ENCODE measurements around the gene MCOLN2.

The MCOLN2 gene

GRCh38 chr1:84916897-84917296 is 80.0 kb downstream of the MCOLN2 start (continued):
- TF ChIP-seq, protein P1, sequence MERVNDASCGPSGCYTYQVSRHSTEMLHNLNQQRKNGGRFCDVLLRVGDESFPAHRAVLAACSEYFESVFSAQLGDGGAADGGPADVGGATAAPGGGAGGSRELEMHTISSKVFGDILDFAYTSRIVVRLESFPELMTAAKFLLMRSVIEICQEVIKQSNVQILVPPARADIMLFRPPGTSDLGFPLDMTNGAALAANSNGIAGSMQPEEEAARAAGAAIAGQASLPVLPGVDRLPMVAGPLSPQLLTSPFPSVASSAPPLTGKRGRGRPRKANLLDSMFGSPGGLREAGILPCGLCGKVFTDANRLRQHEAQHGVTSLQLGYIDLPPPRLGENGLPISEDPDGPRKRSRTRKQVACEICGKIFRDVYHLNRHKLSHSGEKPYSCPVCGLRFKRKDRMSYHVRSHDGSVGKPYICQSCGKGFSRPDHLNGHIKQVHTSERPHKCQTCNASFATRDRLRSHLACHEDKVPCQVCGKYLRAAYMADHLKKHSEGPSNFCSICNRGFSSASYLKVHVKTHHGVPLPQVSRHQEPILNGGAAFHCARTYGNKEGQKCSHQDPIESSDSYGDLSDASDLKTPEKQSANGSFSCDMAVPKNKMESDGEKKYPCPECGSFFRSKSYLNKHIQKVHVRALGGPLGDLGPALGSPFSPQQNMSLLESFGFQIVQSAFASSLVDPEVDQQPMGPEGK (CRISPR knock-in tag; IDR thresholded peaks at IDR 0.05; ENCODE audit: borderline replicate concordance), result no peak
- TF ChIP-seq CSDC2 (CRISPR knock-in tag; IDR thresholded peaks at IDR 0.05), result no peak
- no peak for TF ChIP-seq ISL1 (CRISPR knock-in tag; IDR thresholded peaks at IDR 0.05)
- no peak for TF ChIP-seq GLIS3 (CRISPR knock-in tag; IDR thresholded peaks at IDR 0.05)
- TF ChIP-seq ZFP3 (CRISPR knock-in tag; IDR thresholded peaks at IDR 0.05), result no peak
- no peak for TF ChIP-seq SNAI2 (CRISPR knock-in tag; IDR thresholded peaks at IDR 0.05)
- TF ChIP-seq OSR1 (CRISPR knock-in tag; IDR thresholded peaks at IDR 0.05), result no peak
- no peak for TF ChIP-seq CREB5 (CRISPR knock-in tag; IDR thresholded peaks at IDR 0.05; ENCODE audit: low read depth)

GRCh38 chr1:84913555-84913892 is 83.4 kb downstream of the MCOLN2 start:
- TF ChIP-seq ZNF565 (CRISPR knock-in tag; conservative IDR thresholded peaks at IDR 0.05; ENCODE audit: low read depth) (no peak), CSDC2 (CRISPR knock-in tag; IDR thresholded peaks at IDR 0.05) (no peak), ZNF70 (CRISPR knock-in tag; IDR thresholded peaks at IDR 0.05) (no peak), SNAI2 (CRISPR knock-in tag; IDR thresholded peaks at IDR 0.05) (no peak), BACH2 (CRISPR knock-in tag; IDR thresholded peaks at IDR 0.05; ENCODE audit: borderline replicate concordance) (no peak), ZNF8 (CRISPR knock-in tag; IDR thresholded peaks at IDR 0.05) (no peak), TOX (CRISPR knock-in tag; IDR thresholded peaks at IDR 0.05; ENCODE audit: borderline replicate concordance) (no peak), OSR1 (CRISPR knock-in tag; IDR thresholded peaks at IDR 0.05) (no peak), ARNTL (CRISPR knock-in tag; IDR thresholded peaks at IDR 0.05; ENCODE audit: borderline replicate concordance, low read depth) (no peak), ISL1 (CRISPR knock-in tag; IDR thresholded peaks at IDR 0.05) (no peak), ESRRG (CRISPR knock-in tag; IDR thresholded peaks at IDR 0.05) (no peak)
- TF ChIP-seq, protein P2, sequence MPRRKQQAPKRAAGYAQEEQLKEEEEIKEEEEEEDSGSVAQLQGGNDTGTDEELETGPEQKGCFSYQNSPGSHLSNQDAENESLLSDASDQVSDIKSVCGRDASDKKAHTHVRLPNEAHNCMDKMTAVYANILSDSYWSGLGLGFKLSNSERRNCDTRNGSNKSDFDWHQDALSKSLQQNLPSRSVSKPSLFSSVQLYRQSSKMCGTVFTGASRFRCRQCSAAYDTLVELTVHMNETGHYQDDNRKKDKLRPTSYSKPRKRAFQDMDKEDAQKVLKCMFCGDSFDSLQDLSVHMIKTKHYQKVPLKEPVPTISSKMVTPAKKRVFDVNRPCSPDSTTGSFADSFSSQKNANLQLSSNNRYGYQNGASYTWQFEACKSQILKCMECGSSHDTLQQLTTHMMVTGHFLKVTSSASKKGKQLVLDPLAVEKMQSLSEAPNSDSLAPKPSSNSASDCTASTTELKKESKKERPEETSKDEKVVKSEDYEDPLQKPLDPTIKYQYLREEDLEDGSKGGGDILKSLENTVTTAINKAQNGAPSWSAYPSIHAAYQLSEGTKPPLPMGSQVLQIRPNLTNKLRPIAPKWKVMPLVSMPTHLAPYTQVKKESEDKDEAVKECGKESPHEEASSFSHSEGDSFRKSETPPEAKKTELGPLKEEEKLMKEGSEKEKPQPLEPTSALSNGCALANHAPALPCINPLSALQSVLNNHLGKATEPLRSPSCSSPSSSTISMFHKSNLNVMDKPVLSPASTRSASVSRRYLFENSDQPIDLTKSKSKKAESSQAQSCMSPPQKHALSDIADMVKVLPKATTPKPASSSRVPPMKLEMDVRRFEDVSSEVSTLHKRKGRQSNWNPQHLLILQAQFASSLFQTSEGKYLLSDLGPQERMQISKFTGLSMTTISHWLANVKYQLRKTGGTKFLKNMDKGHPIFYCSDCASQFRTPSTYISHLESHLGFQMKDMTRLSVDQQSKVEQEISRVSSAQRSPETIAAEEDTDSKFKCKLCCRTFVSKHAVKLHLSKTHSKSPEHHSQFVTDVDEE (CRISPR knock-in tag; IDR thresholded peaks at IDR 0.05), result no peak
- TF ChIP-seq, protein P3, sequence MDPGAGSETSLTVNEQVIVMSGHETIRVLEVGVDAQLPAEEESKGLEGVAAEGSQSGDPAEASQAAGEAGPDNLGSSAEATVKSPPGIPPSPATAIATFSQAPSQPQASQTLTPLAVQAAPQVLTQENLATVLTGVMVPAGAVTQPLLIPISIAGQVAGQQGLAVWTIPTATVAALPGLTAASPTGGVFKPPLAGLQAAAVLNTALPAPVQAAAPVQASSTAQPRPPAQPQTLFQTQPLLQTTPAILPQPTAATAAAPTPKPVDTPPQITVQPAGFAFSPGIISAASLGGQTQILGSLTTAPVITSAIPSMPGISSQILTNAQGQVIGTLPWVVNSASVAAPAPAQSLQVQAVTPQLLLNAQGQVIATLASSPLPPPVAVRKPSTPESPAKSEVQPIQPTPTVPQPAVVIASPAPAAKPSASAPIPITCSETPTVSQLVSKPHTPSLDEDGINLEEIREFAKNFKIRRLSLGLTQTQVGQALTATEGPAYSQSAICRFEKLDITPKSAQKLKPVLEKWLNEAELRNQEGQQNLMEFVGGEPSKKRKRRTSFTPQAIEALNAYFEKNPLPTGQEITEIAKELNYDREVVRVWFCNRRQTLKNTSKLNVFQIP (CRISPR knock-in tag; IDR thresholded peaks at IDR 0.05; ENCODE audit: borderline replicate concordance, low read depth), result no peak
- ATAC-seq, result no peak

DNA sequence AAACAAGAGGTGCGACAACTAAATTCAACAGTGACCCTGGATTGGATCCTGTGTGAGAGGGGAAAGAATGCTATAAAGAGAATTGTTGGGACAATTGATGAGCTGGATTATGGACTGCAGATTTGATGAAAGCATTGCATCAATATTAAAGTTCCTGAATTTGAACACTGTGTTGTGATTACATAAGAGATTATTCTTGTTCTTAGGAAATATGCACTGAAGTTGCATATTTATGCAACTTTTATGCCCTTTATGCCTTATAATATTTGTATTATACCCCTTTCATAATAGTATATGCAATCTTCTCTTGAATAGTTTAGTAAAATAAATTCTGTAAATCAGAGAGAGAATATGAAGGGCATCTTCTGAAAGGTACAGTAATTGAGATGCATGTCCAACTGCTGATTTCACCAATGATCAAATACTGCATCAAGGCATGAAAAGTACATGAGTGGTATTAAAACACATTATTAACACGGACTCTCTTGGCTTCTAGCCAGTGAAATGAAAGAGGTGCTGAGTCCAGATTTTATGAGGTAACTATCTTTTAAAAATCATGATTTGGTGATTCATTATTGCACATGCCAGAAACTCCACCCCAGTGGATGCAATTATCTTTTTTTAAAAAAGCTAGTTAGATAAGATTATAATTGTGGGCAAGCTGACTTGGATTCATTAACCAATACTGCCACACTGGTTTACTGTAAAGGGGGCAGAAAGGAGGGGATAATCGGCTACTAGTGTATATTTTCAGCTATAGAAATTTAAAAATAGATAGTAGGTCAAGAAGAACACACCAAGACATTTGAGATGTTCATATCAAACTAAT is 84.0 kb downstream of the MCOLN2 start:
- TF ChIP-seq BACH2 (CRISPR knock-in tag; IDR thresholded peaks at IDR 0.05; ENCODE audit: borderline replicate concordance) (no peak), ZFP3 (CRISPR knock-in tag; IDR thresholded peaks at IDR 0.05) (no peak), ZC3H10 (CRISPR knock-in tag; IDR thresholded peaks at IDR 0.05) (no peak), CSRNP3 (CRISPR knock-in tag; IDR thresholded peaks at IDR 0.05) (no peak), TCF4 (CRISPR knock-in tag; IDR thresholded peaks at IDR 0.05; ENCODE audit: borderline replicate concordance) (no peak), ISL1 (CRISPR knock-in tag; IDR thresholded peaks at IDR 0.05) (no peak), SNAI2 (CRISPR knock-in tag; IDR thresholded peaks at IDR 0.05) (no peak), ZNF8 (CRISPR knock-in tag; IDR thresholded peaks at IDR 0.05) (no peak), TOX (CRISPR knock-in tag; IDR thresholded peaks at IDR 0.05; ENCODE audit: borderline replicate concordance) (no peak), ARNTL (CRISPR knock-in tag; IDR thresholded peaks at IDR 0.05; ENCODE audit: borderline replicate concordance, low read depth) (no peak)
- no peak for ATAC-seq

Measured in SK-N-SH treated with all-trans-retinoic acid at 6 μM for 48 hours (cell line).